ENCODE data around the gene C14orf119. TPM values are rescaled to one million over a fixed set of nuclear protein-coding genes. Genes with fewer than 3 reads are reported as not detected.
A peak's percentile ranks its signal among the peaks of the same experiment; 100 is the strongest.

Gene C14orf119
- total and polyA plus RNA-seq, 9 of the 15 experiments (the other 6 are each of a cell fraction or from before 2014, with no cell fraction given): 36.7 to 251 (median 51.8) TPM

- TF ChIP-seq ZBTB26 (CRISPR knock-in tag; IDR thresholded peaks at IDR 0.05) (peak; percentile 96), TCF7L2 (IDR thresholded peaks at IDR 0.05; ENCODE audit: low read depth, low read length) (no peak), SMAD3 (CRISPR knock-in tag; conservative IDR thresholded peaks at IDR 0.05) (no peak), ZBTB7A (IDR thresholded peaks at IDR 0.05; ENCODE audit: borderline replicate concordance, control insufficient read depth, low read depth, low read length) (peak; percentile 87), PCBP1 (IDR thresholded peaks at IDR 0.05; ENCODE audit: low read depth, low read length, poor library complexity, severe bottlenecking) (no peak), ERF (CRISPR knock-in tag; IDR thresholded peaks at IDR 0.05) (no peak), ZBTB5 (IDR thresholded peaks at IDR 0.05) (no peak), HDAC6 (IDR thresholded peaks at IDR 0.05; ENCODE audit: low read depth, low read length) (no peak), SIX5 (IDR thresholded peaks at IDR 0.05; ENCODE audit: borderline replicate concordance in 1 of 2, insufficient read depth in 1 of 2, low read depth in 1 of 2, low read length in 2 of 2) (no peak), MCM5 (IDR thresholded peaks at IDR 0.05; ENCODE audit: low read depth) (no peak), ZNF589 (CRISPR knock-in tag; IDR thresholded peaks at IDR 0.05; ENCODE audit: low read depth) (no peak), ZBTB1 (CRISPR knock-in tag; IDR thresholded peaks at IDR 0.05; ENCODE audit: borderline replicate concordance, low read depth) (no peak), IFI16 (CRISPR knock-in tag; IDR thresholded peaks at IDR 0.05) (no peak), FOXK2 (conservative IDR thresholded peaks at IDR 0.05 in 1 of 2, IDR thresholded peaks at IDR 0.05 in 1 of 2; ENCODE audit: low read depth in 2 of 2) (peak in 1 of 2 experiments; percentile 22; a peak in 1 of 4 replicates), PHB2 (IDR thresholded peaks at IDR 0.05; ENCODE audit: low read depth) (peak; percentile 76), HNRNPUL1 (IDR thresholded peaks at IDR 0.05; ENCODE audit: low read length) (no peak), ZBTB17 (CRISPR knock-in tag; IDR thresholded peaks at IDR 0.05) (no peak)
Observed at GRCh38 chr14:23056956-23057756, 38.1 kb upstream of the C14orf119 start, which contains the start of gene CDH24 (continued).

Data from K562 (cell line).